Stimulated activated CD4-positive, alpha-beta T cell treated with anti-CD3 and anti-CD28 coated beads, Interleukin-4, amount 100 ng/mL, for 4 hours (primary cell): ENCODE data around the gene ASMT.
A peak's percentile ranks its signal among the peaks of the same experiment; 100 is the strongest.
"Not testable (repeated sequence)": the region's sequence is repeated elsewhere in the genome, so short reads cannot be mapped to it uniquely, and the experiment has no call there.

Experiments
- DNase-seq, 2 experiments: peaks; one replicate each; pipeline ENCODE4 v3.0.0-alpha.2; 2020

The ASMT gene

GRCh38 chrX:1652011-1652811, 37.4 kb downstream of the ASMT start:
- not testable (repeated sequence) for DNase-seq

- DNase-seq = no peak
These were observed 41.5 kb downstream of the ASMT start for GRCh38 chrX:1656379-1656778.

- peak; percentile 42 to 58 for DNase-seq
These were observed 42.7 kb downstream of the ASMT start for GRCh38 chrX:1657367-1658070.

- no peak for DNase-seq
These were observed 43.2 kb downstream of the ASMT start for GRCh38 chrX:1658071-1658491.

- DNase-seq = no peak
These were observed 45.0 kb downstream of the ASMT start for GRCh38 chrX:1659664-1660461.

GRCh38 chrX:1661048-1661921, 46.4 kb downstream of the ASMT start:
- peak; percentile 81 to 94 for DNase-seq

- no peak for DNase-seq
These were observed 47.0 kb downstream of the ASMT start for GRCh38 chrX:1661922-1662221.

GRCh38 chrX:1667566-1667965, 52.7 kb downstream of the ASMT start:
- no peak for DNase-seq

- DNase-seq = no peak
These were observed 58.5 kb downstream of the ASMT start for GRCh38 chrX:1673337-1673736.

GRCh38 chrX:1676866-1677265, 62.0 kb downstream of the ASMT start:
- DNase-seq = no peak

GRCh38 chrX:1679238-1679637, 64.4 kb downstream of the ASMT start:
- DNase-seq = peak in 1 of 2 experiments; percentile 13

GRCh38 chrX:1681439-1681838, 66.6 kb downstream of the ASMT start:
- DNase-seq = no peak

- not testable (repeated sequence) for DNase-seq
These were observed 67.0 kb downstream of the ASMT start for GRCh38 chrX:1681856-1682255.

GRCh38 chrX:1682501-1682900, 67.6 kb downstream of the ASMT start:
- not testable (repeated sequence) for DNase-seq

GRCh38 chrX:1684883-1685282, 70.0 kb downstream of the ASMT start:
- DNase-seq = not testable (repeated sequence)

- DNase-seq = not testable (repeated sequence)
These were observed 70.6 kb downstream of the ASMT start for GRCh38 chrX:1685444-1685880.

GRCh38 chrX:1686642-1687041, 71.8 kb downstream of the ASMT start:
- DNase-seq = no peak
